SK-N-SH treated with all-trans-retinoic acid at 6 μM for 48 hours (cell line): Measurements from ENCODE around the gene RAB11FIP4.

Source experiments
- ATAC-seq: fragments of 200-7000 bp; cut with Tn5 transposase; 3 replicates; pipeline ENCODE4 v1.9.1; 2020; ENCODE audit warnings: mild to moderate bottlenecking, moderate library complexity
- ARNTL ChIP-seq: fragments of 450-650 bp; formaldehyde crosslinking; IDR thresholded peaks from 2 replicates; pipeline ENCODE4 v1.5.0; 2020; ENCODE audit warnings: low read depth, mild to moderate bottlenecking, moderate library complexity, borderline replicate concordance
- BACH2 ChIP-seq: fragments of 250-450 bp; sonication (Bioruptor Pico); IDR thresholded peaks from 2 replicates; pipeline ENCODE4 v1.9.0; 2021; ENCODE audit warnings: mild to moderate bottlenecking, borderline replicate concordance
- CREB5 ChIP-seq: fragments of 250-450 bp; sonication (Bioruptor Pico); IDR thresholded peaks from 2 replicates; pipeline ENCODE4 v1.5.1; 2020; ENCODE audit warnings: low read depth, mild to moderate bottlenecking, moderate library complexity
- CSDC2 ChIP-seq: fragments of 250-450 bp; sonication (Bioruptor Pico); IDR thresholded peaks from 2 replicates; pipeline ENCODE4 v1.5.0; 2020; ENCODE audit warnings: mild to moderate bottlenecking, moderate library complexity
- CSRNP3 ChIP-seq: fragments of 250-450 bp; sonication (Bioruptor Pico); IDR thresholded peaks from 2 replicates; pipeline ENCODE4 v1.5.1; 2021; ENCODE audit warnings: mild to moderate bottlenecking, moderate library complexity
- ESRRG ChIP-seq: fragments of 250-450 bp; sonication (Bioruptor Pico); IDR thresholded peaks from 2 replicates; pipeline ENCODE4 v1.6.1; 2021; ENCODE audit warnings: mild to moderate bottlenecking
- GLIS3 ChIP-seq: fragments of 250-450 bp; sonication (Bioruptor Pico); IDR thresholded peaks from 2 replicates; pipeline ENCODE4 v1.5.0; 2020; ENCODE audit warnings: mild to moderate bottlenecking, moderate library complexity
- ISL1 ChIP-seq: fragments of 250-450 bp; sonication (Bioruptor Pico); IDR thresholded peaks from 2 replicates; pipeline ENCODE4 v2.1.2; 2022; ENCODE audit warnings: mild to moderate bottlenecking, moderate library complexity
- OSR1 ChIP-seq: fragments of 250-450 bp; sonication (Bioruptor Pico); IDR thresholded peaks from 2 replicates; pipeline ENCODE4 v1.8.0; 2022; ENCODE audit warnings: moderate library complexity, mild to moderate bottlenecking, inconsistent platforms
- PATZ1 ChIP-seq: fragments of 250-450 bp; sonication (Bioruptor Pico); IDR thresholded peaks from 2 replicates; pipeline ENCODE4 v1.8.0; 2020; ENCODE audit warnings: mild to moderate bottlenecking, moderate library complexity, borderline replicate concordance
- PPARA ChIP-seq: fragments of 250-450 bp; sonication (Bioruptor Pico); IDR thresholded peaks from 2 replicates; pipeline ENCODE4 v1.5.0; 2020; ENCODE audit warnings: mild to moderate bottlenecking, borderline replicate concordance
- RARB ChIP-seq: fragments of 250-450 bp; sonication (Bioruptor Pico); IDR thresholded peaks from 2 replicates; pipeline ENCODE4 v1.8.0; 2021; ENCODE audit warnings: mild to moderate bottlenecking, moderate library complexity
- SNAI2 ChIP-seq: fragments of 250-450 bp; sonication (Bioruptor Pico); IDR thresholded peaks from 2 replicates; pipeline ENCODE4 v1.5.0; 2020; ENCODE audit warnings: mild to moderate bottlenecking, moderate library complexity
- TCF4 ChIP-seq: fragments of 250-450 bp; sonication (Bioruptor Pico); IDR thresholded peaks from 2 replicates; pipeline ENCODE4 v1.8.0; 2021; ENCODE audit warnings: mild to moderate bottlenecking, moderate library complexity, borderline replicate concordance
- TOX ChIP-seq: fragments of 250-450 bp; sonication (Bioruptor Pico); IDR thresholded peaks from 2 replicates; pipeline ENCODE4 v1.8.0; 2021; ENCODE audit warnings: mild to moderate bottlenecking, moderate library complexity, borderline replicate concordance
- TSHZ2 ChIP-seq: fragments of 250-450 bp; sonication (Bioruptor Pico); IDR thresholded peaks from 2 replicates; pipeline ENCODE4 v1.5.0; 2020; ENCODE audit warnings: mild to moderate bottlenecking, moderate library complexity
- ZC3H10 ChIP-seq: fragments of 250-450 bp; sonication (Bioruptor Pico); IDR thresholded peaks from 2 replicates; pipeline ENCODE4 v1.5.1; 2021; ENCODE audit warnings: mild to moderate bottlenecking, moderate library complexity
- ZFP3 ChIP-seq: fragments of 250-450 bp; sonication (Bioruptor Pico); IDR thresholded peaks from 2 replicates; pipeline ENCODE4 v1.5.0; 2020; ENCODE audit warnings: mild to moderate bottlenecking, moderate library complexity
- ZFP30 ChIP-seq: fragments of 450-650 bp; formaldehyde crosslinking; IDR thresholded peaks from 2 replicates; pipeline ENCODE4 v1.5.0; 2022; ENCODE audit warnings: mild to moderate bottlenecking, moderate library complexity
- ZNF565 ChIP-seq: fragments of 450-650 bp; formaldehyde crosslinking; conservative IDR thresholded peaks from 2 replicates; pipeline ENCODE4 v1.5.0; 2020; ENCODE audit warnings: low read depth, mild to moderate bottlenecking, moderate library complexity
- ZNF70 ChIP-seq: fragments of 450-650 bp; formaldehyde crosslinking; IDR thresholded peaks from 2 replicates; pipeline ENCODE4 v1.5.0; 2020; ENCODE audit warnings: mild to moderate bottlenecking, moderate library complexity
- ZNF8 ChIP-seq: fragments of 450-650 bp; formaldehyde crosslinking; IDR thresholded peaks from 2 replicates; pipeline ENCODE4 v1.5.0; 2020; ENCODE audit warnings: mild to moderate bottlenecking, moderate library complexity

RAB11FIP4 gene

GRCh38 chr17:31392002-31392855 lies 754 bp downstream of the RAB11FIP4 start:
- TF ChIP-seq ZFP30, result no peak
- TF ChIP-seq CREB5, result no peak
- TF ChIP-seq SNAI2, result no peak
- no peak for TF ChIP-seq ZC3H10 (CRISPR knock-in tag)
- TF ChIP-seq PATZ1 (CRISPR knock-in tag), result no peak
- no peak for TF ChIP-seq ARNTL (CRISPR knock-in tag)
- TF ChIP-seq BACH2 (CRISPR knock-in tag), result no peak
- no peak for TF ChIP-seq ZNF8 (CRISPR knock-in tag)
- no peak for TF ChIP-seq ISL1 (CRISPR knock-in tag)
- TF ChIP-seq ZNF565 (CRISPR knock-in tag), result no peak
- TF ChIP-seq CSRNP3 (CRISPR knock-in tag), result no peak
- no peak for TF ChIP-seq PPARA
- no peak for TF ChIP-seq TCF4 (CRISPR knock-in tag)
- no peak for TF ChIP-seq ZFP3 (CRISPR knock-in tag)
- TF ChIP-seq OSR1 (CRISPR knock-in tag), result no peak
- ATAC-seq, result peak; percentile 7; the same call in 2 of the 3 replicates

- ATAC-seq, result no peak
- TF ChIP-seq ARNTL (CRISPR knock-in tag) (no peak), ZNF8 (CRISPR knock-in tag) (no peak), TCF4 (CRISPR knock-in tag) (no peak), ZNF565 (CRISPR knock-in tag) (no peak), OSR1 (CRISPR knock-in tag) (no peak), CSDC2 (CRISPR knock-in tag) (no peak), SNAI2 (no peak), PPARA (no peak), ESRRG (no peak), ZNF70 (CRISPR knock-in tag) (no peak), ZFP30 (no peak), TSHZ2 (CRISPR knock-in tag) (no peak), GLIS3 (no peak), TOX (no peak)
Observed at GRCh38 chr17:31392856-31393748, 1.6 kb downstream of the RAB11FIP4 start.

GRCh38 chr17:31393749-31394146 lies 2.3 kb downstream of the RAB11FIP4 start:
- ATAC-seq, result no peak
- TF ChIP-seq PATZ1 (CRISPR knock-in tag) (no peak), GLIS3 (no peak), RARB (CRISPR knock-in tag) (no peak), ZC3H10 (CRISPR knock-in tag) (no peak), ZNF70 (CRISPR knock-in tag) (no peak), SNAI2 (no peak), CSRNP3 (CRISPR knock-in tag) (no peak), PPARA (no peak)
